Spinal cord (tissue), 10 donors: ENCODE measurements around the gene RASA3. TPM values are rescaled to one million over a fixed set of nuclear protein-coding genes. Genes with fewer than 3 reads are reported as not detected.

Experiments
- DNase-seq, 6 donors: peaks; one replicate each; pipeline versions ENCODE4 v3.0.0 to v3.0.0-alpha.2; 2013 to 2015; ENCODE audit warnings: low spot score in 6 of 6, low read depth in 4 of 6
- H3K27ac ChIP-seq: one replicate; pipeline ENCODE4 v1.5.1; 2013; ENCODE audit warnings: low read depth, low read length, control low read depth
- H3K27me3 ChIP-seq: one replicate; pipeline ENCODE4 v1.6.1; 2013; ENCODE audit warnings: low read length; ENCODE audit not compliant: control insufficient read depth, insufficient read depth
- H3K36me3 ChIP-seq: one replicate; pipeline ENCODE4 v1.6.1; 2013; ENCODE audit warnings: low read length; ENCODE audit not compliant: control insufficient read depth, insufficient read depth
- H3K4me1 ChIP-seq: one replicate; pipeline ENCODE4 v1.6.1; 2013; ENCODE audit warnings: low read length; ENCODE audit not compliant: control insufficient read depth, insufficient read depth
- H3K4me3 ChIP-seq: one replicate; pipeline ENCODE4 v1.5.1; 2013; ENCODE audit warnings: low read depth, low read length, control low read depth
- H3K9me3 ChIP-seq: one replicate; pipeline ENCODE4 v1.6.1; 2013; ENCODE audit warnings: low read length; ENCODE audit not compliant: control insufficient read depth, insufficient read depth
- WGBS: methylation state at CpG from one replicate; pipeline ENCODE4 v1.1.5; 2013; ENCODE audit warnings: missing lambda C conversion rate; ENCODE audit not compliant: insufficient coverage; 5-methylcytosine and 5-hydroxymethylcytosine counted together
- polyA plus RNA-seq, 2 donors: library from polyadenylated mRNA; unstranded; fragments of 120-200 nt; gene quantifications; one replicate each; pipeline ENCODE4 v1.2.1, GENCODE V29; 2013; ENCODE audit not compliant: insufficient read length in 2 of 2
- total RNA-seq, 2 donors: library from RNA; depleted of rRNA in 1 of 2; stranded (reverse); fragments of 120-200 nt in 1 of 2; fragments of >200 nt in 1 of 2; gene quantifications; one replicate each; pipeline versions ENCODE4 v1.2.3 to v1.2.4, GENCODE V29; 2013 to 2014
- donor health status: healthy.

Gene RASA3
- total and polyA plus RNA-seq, 4 donors: 15.2 to 31.6 (median 23.2) TPM

- Histone ChIP-seq H3K4me3 (no peak overlapping the region), H3K27me3 (no peaks in the 10 kb centered on the region), H3K4me1 (peaks cover 56% of the 10 kb centered on the region), H3K9me3 (no peaks in the 10 kb centered on the region), H3K27ac (no peak overlapping the region), H3K36me3 (peaks cover 31% of the 10 kb centered on the region)
- DNase-seq: no peak
- WGBS: 80% methylated on average over 15 of the region's 17 CpGs
Measured at GRCh38 chr13:114123448-114123847, 9.0 kb downstream of the RASA3 start.

GRCh38 chr13:114122591-114123211, 9.7 kb downstream of the RASA3 start:
- Histone ChIP-seq H3K27ac (no peak overlapping the region), H3K9me3 (no peaks in the 10 kb centered on the region), H3K4me3 (no peak overlapping the region), H3K4me1 (peaks cover 53% of the 10 kb centered on the region), H3K36me3 (peaks cover 26% of the 10 kb centered on the region), H3K27me3 (no peaks in the 10 kb centered on the region)
- DNase-seq: no peak
- 91% methylated on average over 24 of the region's 26 CpGs for WGBS

GRCh38 chr13:114122127-114122511, 10.3 kb downstream of the RASA3 start:
- Histone ChIP-seq H3K9me3 (no peaks in the 10 kb centered on the region), H3K27me3 (no peaks in the 10 kb centered on the region), H3K4me1 (peaks cover 47% of the 10 kb centered on the region), H3K27ac (no peak overlapping the region), H3K36me3 (peaks cover 27% of the 10 kb centered on the region), H3K4me3 (no peak overlapping the region)
- WGBS: 64% methylated on average over 7 of the region's 11 CpGs
- DNase-seq: no peak

- Histone ChIP-seq H3K36me3 (peaks cover 25% of the 10 kb centered on the region), H3K4me3 (no peak overlapping the region), H3K27me3 (no peaks in the 10 kb centered on the region), H3K9me3 (no peaks in the 10 kb centered on the region), H3K4me1 (peaks cover 43% of the 10 kb centered on the region), H3K27ac (no peak overlapping the region)
- no peak for DNase-seq
- 75% methylated on average over 17 of the region's 24 CpGs for WGBS
Measured at GRCh38 chr13:114121496-114122126, 10.8 kb downstream of the RASA3 start.

DNA sequence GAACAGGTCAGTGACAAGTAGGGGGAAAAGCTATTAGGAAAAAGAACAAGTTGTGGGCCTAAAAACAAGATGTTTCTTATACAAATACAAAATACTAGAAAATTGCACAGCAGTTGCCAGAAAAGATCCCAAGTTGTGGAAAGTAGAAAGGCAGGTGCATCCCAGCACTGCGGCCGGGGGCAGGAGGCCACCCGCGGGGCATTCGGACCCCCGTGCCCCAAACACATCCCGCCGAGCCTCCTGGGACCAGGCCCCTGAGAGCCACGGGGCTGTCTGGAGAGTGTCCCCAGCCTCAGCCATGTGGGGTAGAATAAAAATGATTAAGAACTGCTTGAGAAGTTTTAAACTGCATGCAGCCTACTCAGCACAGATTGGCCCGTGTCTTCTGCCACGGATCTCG, 11.4 kb downstream of the RASA3 start:
- H3K4me1 ChIP-seq: peaks cover 43% of the 10 kb centered on the region
- peaks cover 26% of the 10 kb centered on the region for H3K36me3 ChIP-seq
- no peaks in the 10 kb centered on the region for H3K9me3 ChIP-seq
- no peak overlapping the region for H3K4me3 ChIP-seq
- peak overlapping the region; percentile 64 for H3K27ac ChIP-seq
- DNase-seq: no peak
- WGBS: 63% methylated on average over 5 of the region's 12 CpGs
- no peaks in the 10 kb centered on the region for H3K27me3 ChIP-seq

- 20% methylated on average over 8 of the region's 10 CpGs for WGBS
- Histone ChIP-seq H3K4me1 (peaks cover 43% of the 10 kb centered on the region), H3K36me3 (peaks cover 29% of the 10 kb centered on the region), H3K27ac (peak overlapping the region; percentile 64), H3K27me3 (no peaks in the 10 kb centered on the region), H3K9me3 (no peaks in the 10 kb centered on the region), H3K4me3 (no peak overlapping the region)
- no peak for DNase-seq
Measured at GRCh38 chr13:114120591-114121011, 11.8 kb downstream of the RASA3 start.

DNA sequence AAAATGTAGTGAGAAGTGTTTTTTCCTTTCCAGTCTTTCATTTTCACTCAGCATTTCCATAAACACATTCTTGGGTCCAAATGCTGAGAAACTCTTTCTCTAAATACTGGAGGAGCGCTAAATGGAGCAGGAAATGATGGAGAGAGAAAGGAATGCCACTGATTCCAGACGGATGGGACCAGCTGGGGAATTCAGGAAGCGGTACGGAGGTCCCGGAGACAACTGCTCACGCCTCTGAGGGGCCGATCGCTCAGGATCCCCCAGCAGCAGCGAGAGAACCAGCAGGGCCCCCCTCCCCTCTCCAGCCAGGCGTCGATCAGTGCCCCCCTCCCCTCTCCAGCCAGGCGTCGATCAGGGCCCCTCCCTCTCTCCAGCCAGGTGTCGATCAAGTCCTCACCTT, 13.2 kb downstream of the RASA3 start:
- peak in 2 of 6 donors; percentile 40 to 80 for DNase-seq
- no peaks in the 10 kb centered on the region for H3K9me3 ChIP-seq
- peaks cover 31% of the 10 kb centered on the region for H3K36me3 ChIP-seq
- no peaks in the 10 kb centered on the region for H3K27me3 ChIP-seq
- H3K4me1 ChIP-seq: peaks cover 51% of the 10 kb centered on the region
- H3K27ac ChIP-seq: peak overlapping the region; percentile 85
- H3K4me3 ChIP-seq: no peak overlapping the region
- WGBS: 20% methylated on average over 9 of the region's 14 CpGs

DNA sequence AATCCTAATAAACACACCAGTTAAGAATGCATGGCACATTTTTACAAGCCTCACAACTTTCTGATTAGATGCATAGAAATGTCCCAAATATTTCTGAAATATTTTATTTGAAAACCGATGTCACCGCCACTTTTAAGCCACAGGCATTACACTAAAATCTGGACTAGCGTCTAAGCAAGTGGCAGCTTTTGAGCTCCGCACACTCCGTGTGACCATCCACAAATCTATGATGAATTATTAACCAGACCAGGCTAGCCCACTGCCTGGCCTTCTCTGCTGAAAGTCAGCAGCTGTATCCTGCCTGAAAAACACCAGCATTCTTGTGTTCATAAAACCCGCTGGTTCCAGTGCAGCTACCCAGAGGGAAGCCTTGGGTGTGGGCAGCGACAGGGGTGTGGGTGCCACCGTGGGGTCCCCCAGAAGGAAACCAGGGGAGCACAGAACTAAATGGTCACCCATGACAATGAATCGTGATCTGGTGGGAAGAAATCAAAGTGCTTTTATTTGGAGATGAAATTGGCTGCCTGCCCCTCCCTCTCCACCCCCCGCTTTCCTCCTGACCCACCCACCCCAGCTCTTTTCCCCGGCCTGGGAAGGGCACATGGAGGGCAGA, 13.8 kb downstream of the RASA3 start:
- DNase-seq: no peak
- H3K9me3 ChIP-seq: no peaks in the 10 kb centered on the region
- 56% methylated on average over 8 of the region's 11 CpGs for WGBS
- peak overlapping the region; percentile 85 for H3K27ac ChIP-seq
- H3K27me3 ChIP-seq: no peaks in the 10 kb centered on the region
- H3K36me3 ChIP-seq: peaks cover 31% of the 10 kb centered on the region
- H3K4me1 ChIP-seq: peaks cover 51% of the 10 kb centered on the region
- H3K4me3 ChIP-seq: no peak overlapping the region

DNA sequence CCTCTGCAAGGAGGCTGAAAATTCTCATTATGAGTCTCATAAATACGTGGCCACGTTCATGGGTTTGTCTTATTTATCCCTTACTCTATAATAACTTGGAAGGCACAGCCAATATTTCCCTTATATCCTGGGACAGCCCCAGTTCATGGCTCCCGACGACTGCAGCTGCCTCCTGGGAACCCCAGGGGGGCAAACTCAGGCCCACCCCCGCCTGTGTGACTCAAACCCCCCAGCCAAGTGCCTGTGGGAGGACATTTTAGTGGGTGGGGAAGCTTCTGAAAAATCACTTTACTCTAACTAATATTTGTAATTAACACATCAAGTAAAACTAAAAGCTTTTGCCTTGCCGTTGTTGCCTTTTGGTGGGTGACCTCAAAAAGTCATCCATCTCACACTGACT, 14.3 kb downstream of the RASA3 start:
- Histone ChIP-seq H3K4me3 (no peak overlapping the region), H3K27me3 (no peaks in the 10 kb centered on the region), H3K36me3 (peaks cover 30% of the 10 kb centered on the region), H3K27ac (no peak overlapping the region), H3K4me1 (peaks cover 48% of the 10 kb centered on the region), H3K9me3 (no peaks in the 10 kb centered on the region)
- WGBS: 100% methylated on average over 1 of the region's 6 CpGs
- DNase-seq: no peak
